Naive B cell (primary cell): ENCODE results near the gene FAU. TPM values are rescaled to one million over a fixed set of nuclear protein-coding genes. Genes with fewer than 3 reads are reported as not detected.

ENCODE experiments used
- ATAC-seq, 2 donors: fragments of 150-1000 bp; cut with Tn5 transposase; 2 replicates each; pipeline ENCODE4 v1.10.0; 2021; ENCODE audit warnings: low read depth in 2 of 2, mild to moderate bottlenecking in 2 of 2, moderate library complexity in 2 of 2
- DNase-seq: peaks from one replicate; pipeline ENCODE4 v3.0.0; 2022
- H3K27ac Mint-ChIP-seq, 6 donors: one replicate each; pipeline ENCODE4 v1.8.0; 2020 to 2022; ENCODE audit warnings: mild to moderate bottlenecking in 6 of 6, mixed read lengths in 6 of 6, moderate library complexity in 5 of 6, inconsistent platforms in 2 of 6
- H3K27me3 Mint-ChIP-seq, 3 donors: one replicate each; pipeline ENCODE4 v1.8.0; 2021 to 2022; ENCODE audit warnings: mixed read lengths in 3 of 3, mild to moderate bottlenecking in 1 of 3
- H3K36me3 Mint-ChIP-seq, 2 donors: one replicate each; pipeline ENCODE4 v1.8.0; 2020 to 2022; ENCODE audit warnings: mixed read lengths in 2 of 2, inconsistent platforms in 1 of 2, mild to moderate bottlenecking in 1 of 2
- H3K4me1 Mint-ChIP-seq, 3 donors: one replicate each; pipeline ENCODE4 v1.8.0; 2020 to 2022; ENCODE audit warnings: mixed read lengths in 3 of 3, inconsistent platforms in 1 of 3, mild to moderate bottlenecking in 1 of 3, moderate library complexity in 1 of 3
- H3K4me3 Mint-ChIP-seq, 8 donors: one replicate each; pipeline ENCODE4 v1.8.0; 2020 to 2022; ENCODE audit warnings: mild to moderate bottlenecking in 8 of 8, mixed read lengths in 8 of 8, moderate library complexity in 8 of 8, inconsistent platforms in 2 of 8
- H3K9me3 Mint-ChIP-seq, 7 donors: one replicate each; pipeline ENCODE4 v1.8.0; 2020 to 2022; ENCODE audit warnings: mixed read lengths in 7 of 7, mild to moderate bottlenecking in 5 of 7, inconsistent platforms in 2 of 7, moderate library complexity in 1 of 7
- polyA plus RNA-seq, 6 donors: library from polyadenylated mRNA; unstranded; fragments of 300-500 nt; fragmentation: Illumina TruSeq; gene quantifications; one replicate each; pipeline ENCODE4 v1.2.3, GENCODE V29; 2021; ENCODE audit warnings: low read depth in 6 of 6

Gene FAU
- polyA plus RNA-seq, 6 donors from 2014 or later = 1,024 to 1,586 (median 1,385) TPM

GRCh38 chr11:65084598-65085375 is 37.1 kb downstream of the FAU start:
- Mint-ChIP-seq H3K4me1 (peaks cover 34 to 42% (median 35%) of the 10 kb centered on the region in 3 donors), H3K4me3 (peak overlapping the region; percentile 94 to 99 (median 96)), H3K36me3 (peaks cover 10 to 19% of the 10 kb centered on the region in 2 donors), H3K27ac (peak overlapping the region; percentile 94 to 99 (median 98)), H3K9me3 (no peaks in the 10 kb centered on the region), H3K27me3 (no peaks in the 10 kb centered on the region)
- DNase-seq = no peak
- peak; percentile 9 to 10 for ATAC-seq

- H3K27me3 Mint-ChIP-seq = no peaks in the 10 kb centered on the region
- H3K27ac Mint-ChIP-seq = peak within 1 kb of the TSS; percentile 94 to 99 (median 98)
- ATAC-seq = peak; percentile 94 to 95
- H3K4me1 Mint-ChIP-seq = peaks cover 34 to 42% (median 35%) of the 10 kb centered on the region in 3 donors
- no peaks in the 10 kb centered on the region for H3K9me3 Mint-ChIP-seq
- DNase-seq = peak; percentile 96
- peak within 1 kb of the TSS; percentile 94 to 99 (median 96) for H3K4me3 Mint-ChIP-seq
- H3K36me3 Mint-ChIP-seq = peaks cover 6 to 17% of the 10 kb centered on the region in 2 donors
Measured at GRCh38 chr11:65083834-65084597, 37.9 kb downstream of the FAU start, which contains the start of the genes CDCA5 and ZFPL1. TSS of gene CDCA5 (minus strand) at chr11:65084040. CDS start at chr11:65083978, 62 bp downstream. TSS of gene ZFPL1 (plus strand) at chr11:65084222. CDS start at chr11:65084699, 477 bp downstream.

GRCh38 chr11:65083134-65083833 is 38.6 kb downstream of the FAU start:
- Mint-ChIP-seq H3K36me3 (peaks cover 0 to 10% of the 10 kb centered on the region in 2 donors), H3K4me1 (peaks cover 33 to 40% (median 37%) of the 10 kb centered on the region in 3 donors), H3K27me3 (no peaks in the 10 kb centered on the region), H3K4me3 (peak overlapping the region; percentile 94 to 99 (median 96)), H3K9me3 (no peaks in the 10 kb centered on the region), H3K27ac (peak overlapping the region; percentile 94 to 99 (median 98))
- ATAC-seq (no peak), DNase-seq (no peak)

- Mint-ChIP-seq H3K27me3 (no peaks in the 10 kb centered on the region), H3K9me3 (no peaks in the 10 kb centered on the region), H3K4me1 (peaks cover 16 to 24% (median 17%) of the 10 kb centered on the region in 3 donors), H3K27ac (peak overlapping the region in 3 of 6 donors; percentile 16 to 66 (median 45)), H3K4me3 (peak overlapping the region in 1 of 8 donors; percentile 29), H3K36me3 (no peaks in the 10 kb centered on the region)
- no peak for ATAC-seq
- DNase-seq = no peak
Measured at GRCh38 chr11:65078786-65079342, 43.1 kb downstream of the FAU start.

GRCh38 chr11:65078151-65078550 is 43.8 kb downstream of the FAU start:
- ATAC-seq = peak; percentile 84 to 96

GRCh38 chr11:65077451-65077850 is 44.5 kb downstream of the FAU start:
- Mint-ChIP-seq H3K27me3 (no peaks in the 10 kb centered on the region), H3K4me3 (no peak overlapping the region), H3K4me1 (peaks cover 5 to 16% (median 7%) of the 10 kb centered on the region in 3 donors), H3K9me3 (no peaks in the 10 kb centered on the region), H3K27ac (peak overlapping the region in 1 of 6 donors; percentile 10), H3K36me3 (no peaks in the 10 kb centered on the region)
- DNase-seq (no peak), ATAC-seq (no peak)

More at GRCh38 chr11:65078151-65078550, 43.8 kb downstream of the FAU start:
- Mint-ChIP-seq H3K4me1 (peaks cover 9 to 17% (median 10%) of the 10 kb centered on the region in 3 donors), H3K36me3 (no peaks in the 10 kb centered on the region), H3K27me3 (no peaks in the 10 kb centered on the region), H3K9me3 (no peaks in the 10 kb centered on the region), H3K4me3 (peak overlapping the region in 1 of 8 donors; percentile 41), H3K27ac (peak overlapping the region in 3 of 6 donors; percentile 9 to 66 (median 45))
- peak; percentile 54 for DNase-seq

GRCh38 chr11:65072631-65072966 is 49.3 kb downstream of the FAU start:
- ATAC-seq = no peak
- H3K36me3 Mint-ChIP-seq = no peaks in the 10 kb centered on the region
- no peaks in the 10 kb centered on the region for H3K27me3 Mint-ChIP-seq
- no peaks in the 10 kb centered on the region for H3K9me3 Mint-ChIP-seq
- peaks cover 0 to 1% (median 0%) of the 10 kb centered on the region in 3 donors for H3K4me1 Mint-ChIP-seq
- no peak overlapping the region for H3K4me3 Mint-ChIP-seq
- H3K27ac Mint-ChIP-seq = no peak overlapping the region
- no peak for DNase-seq

- peak overlapping the region in 1 of 6 donors; percentile 78 for H3K27ac Mint-ChIP-seq
- ATAC-seq (peak in 1 of 2 donors; percentile 30), DNase-seq (no peak)
- H3K9me3 Mint-ChIP-seq = no peaks in the 10 kb centered on the region
- peaks cover 0 to 1% (median 0%) of the 10 kb centered on the region in 3 donors for H3K4me1 Mint-ChIP-seq
- no peaks in the 10 kb centered on the region for H3K27me3 Mint-ChIP-seq
- H3K4me3 Mint-ChIP-seq = no peak overlapping the region
- H3K36me3 Mint-ChIP-seq = no peaks in the 10 kb centered on the region
Measured at GRCh38 chr11:65071907-65072630, 49.9 kb downstream of the FAU start.

Other genes with a start within 250 kb of the FAU start
- 100 to 1,000 TPM in 2 of 6 donors, 10 to 100 TPM in 4; 65.3 to 119 (median 90.7) TPM for gene EHD1, start 243.5 kb downstream of the FAU start, polyA plus RNA-seq
- gene ATG2A, start 204.9 kb downstream of the FAU start, polyA plus RNA-seq = 1 to 10 TPM in 5 of 6 donors, not detected in 1; 2.8 to 5.0 (median 3.4) TPM
- 10 to 100 TPM in 3 of 6 donors, 1 to 10 TPM in 3; 7.2 to 15.1 (median 10.2) TPM for gene PPP2R5B, start 197.4 kb downstream of the FAU start, polyA plus RNA-seq
- not detected for gene GPHA2, start 186.2 kb downstream of the FAU start, polyA plus RNA-seq
- gene MAJIN, start 150.0 kb downstream of the FAU start, polyA plus RNA-seq = 1 to 10 TPM in 2 of 6 donors, under 1 TPM in 2, not detected in 2; 0.48 to 1.7 (median 1.1) TPM
- 1 to 10 TPM in 3 of 6 donors, under 1 TPM in 2, not detected in 1; 0.13 to 2.9 (median 1.6) TPM for gene BATF2, start 125.2 kb downstream of the FAU start, polyA plus RNA-seq
- 10 to 100 TPM; 45.9 to 74.0 (median 64.2) TPM for gene ARL2, start 108.0 kb downstream of the FAU start, polyA plus RNA-seq
- 10 to 100 TPM; 11.7 to 18.3 (median 14.9) TPM for gene SNX15, start 94.7 kb downstream of the FAU start, polyA plus RNA-seq
- 1 to 10 TPM; 4.7 to 9.6 (median 6.4) TPM for gene SAC3D1, start 80.9 kb downstream of the FAU start, polyA plus RNA-seq
- 10 to 100 TPM; 19.4 to 28.3 (median 24.3) TPM for gene NAALADL1, start 63.6 kb downstream of the FAU start, polyA plus RNA-seq
- gene CDCA5, start 38.1 kb downstream of the FAU start, polyA plus RNA-seq = under 1 TPM in 5 of 6 donors, not detected in 1; 0.11 to 1.00 (median 0.47) TPM
- gene ZFPL1, start 37.9 kb downstream of the FAU start, polyA plus RNA-seq = 10 to 100 TPM; 30.0 to 37.4 (median 35.0) TPM
- gene VPS51, start 25.9 kb downstream of the FAU start, polyA plus RNA-seq = 100 to 1,000 TPM in 2 of 6 donors, 10 to 100 TPM in 4; 80.5 to 106 (median 91.2) TPM
- 10 to 100 TPM; 11.6 to 18.4 (median 15.0) TPM for gene TM7SF2, start 10.3 kb downstream of the FAU start, polyA plus RNA-seq
- gene ZNHIT2, start 4.4 kb downstream of the FAU start, polyA plus RNA-seq = 10 to 100 TPM in 4 of 6 donors, 1 to 10 TPM in 2; 6.3 to 16.5 (median 14.1) TPM
- gene MRPL49, start 187 bp upstream of the FAU start, polyA plus RNA-seq = 100 to 1,000 TPM in 3 of 6 donors, 10 to 100 TPM in 3; 68.8 to 111 (median 102) TPM
- gene SYVN1, start 12.4 kb upstream of the FAU start, polyA plus RNA-seq = 10 to 100 TPM; 21.4 to 86.9 (median 43.5) TPM
- gene SPDYC, start 48.1 kb upstream of the FAU start, polyA plus RNA-seq = under 1 TPM in 1 of 6 donors, not detected in 5; 0.48 TPM
- gene CAPN1, start 59.8 kb upstream of the FAU start, polyA plus RNA-seq = 100 to 1,000 TPM in 5 of 6 donors, 10 to 100 TPM in 1; 93.8 to 132 (median 124) TPM
- 10 to 100 TPM; 11.9 to 20.4 (median 16.2) TPM for gene POLA2, start 139.8 kb upstream of the FAU start, polyA plus RNA-seq
- gene CDC42EP2, start 192.7 kb upstream of the FAU start, polyA plus RNA-seq = under 1 TPM in 1 of 6 donors, not detected in 5; 0.88 TPM
- gene DPF2, start 211.7 kb upstream of the FAU start, polyA plus RNA-seq = 100 to 1,000 TPM in 1 of 6 donors, 10 to 100 TPM in 5; 68.1 to 104 (median 91.9) TPM
- gene TIGD3, start 232.6 kb upstream of the FAU start, polyA plus RNA-seq = 1 to 10 TPM; 1.5 to 3.3 (median 1.8) TPM